Globus pallidus (tissue), 1 donor: Measurements from ENCODE around the gene AGK.
"Not testable (repeated sequence)": the region's sequence is repeated elsewhere in the genome, so short reads cannot be mapped to it uniquely, and the experiment has no call there.

Experiments used
- DNase-seq: peaks from one replicate; pipeline ENCODE4 v3.0.0-alpha.2; 2015; ENCODE audit warnings: low spot score

AGK gene

DNA sequence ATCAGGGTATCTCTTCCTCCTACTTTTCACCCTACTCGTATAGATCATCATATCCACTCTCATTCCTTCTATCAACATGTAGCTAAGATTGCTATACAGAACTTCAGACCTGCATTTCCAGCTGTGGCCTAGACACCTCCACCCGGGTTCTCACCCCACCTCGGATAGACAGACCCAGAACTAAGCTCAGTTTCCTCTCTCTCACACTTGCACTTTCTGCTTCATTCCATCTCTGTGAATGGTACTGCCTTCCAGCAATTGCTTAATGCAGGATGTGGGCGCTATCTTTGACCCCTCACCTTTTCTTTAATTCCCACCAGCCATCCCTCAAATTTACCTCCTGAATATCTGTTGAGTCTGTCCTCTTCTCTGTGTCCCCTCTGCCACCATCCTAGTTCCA lies 35.7 kb downstream of the AGK start:
- DNase-seq, result no peak

DNA sequence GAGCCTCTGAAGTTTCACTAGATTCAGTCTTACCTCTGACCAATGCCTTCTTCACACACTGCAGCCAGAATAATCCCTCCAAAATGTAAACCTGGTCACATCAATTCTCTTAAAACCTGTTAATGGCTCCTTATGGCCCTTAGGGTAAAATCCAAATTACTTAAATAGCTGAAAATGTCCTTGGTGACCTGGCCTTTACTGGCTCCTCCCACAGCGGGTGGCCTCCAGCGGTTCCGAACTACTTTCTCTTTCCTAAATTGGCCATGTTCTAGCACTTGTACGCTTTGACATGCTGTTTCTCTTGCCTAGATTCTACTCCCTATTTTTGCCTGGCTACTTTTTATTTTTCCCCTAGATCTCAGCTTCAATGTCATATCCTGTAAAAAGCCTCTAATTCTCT lies 36.1 kb downstream of the AGK start:
- no peak for DNase-seq

DNA sequence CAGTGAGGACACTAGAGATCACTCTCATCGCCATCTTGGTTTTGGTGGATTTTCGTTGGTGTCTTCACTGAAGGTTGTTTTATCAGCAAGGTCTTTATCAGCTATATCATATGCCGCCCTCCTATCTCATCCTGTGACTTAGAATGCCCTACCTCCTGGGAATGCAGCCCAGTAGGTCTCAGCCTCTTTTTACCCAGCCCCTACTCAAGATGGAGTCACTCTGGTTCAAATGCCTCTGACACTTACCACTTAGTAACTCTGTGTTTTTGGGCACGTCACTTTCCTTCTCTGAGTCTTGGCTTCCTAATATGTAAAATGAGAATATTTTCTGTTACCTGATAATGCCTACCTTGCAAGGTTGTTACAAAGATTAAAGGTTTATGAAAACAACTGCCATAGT lies 37.7 kb downstream of the AGK start:
- DNase-seq, result no peak

DNA sequence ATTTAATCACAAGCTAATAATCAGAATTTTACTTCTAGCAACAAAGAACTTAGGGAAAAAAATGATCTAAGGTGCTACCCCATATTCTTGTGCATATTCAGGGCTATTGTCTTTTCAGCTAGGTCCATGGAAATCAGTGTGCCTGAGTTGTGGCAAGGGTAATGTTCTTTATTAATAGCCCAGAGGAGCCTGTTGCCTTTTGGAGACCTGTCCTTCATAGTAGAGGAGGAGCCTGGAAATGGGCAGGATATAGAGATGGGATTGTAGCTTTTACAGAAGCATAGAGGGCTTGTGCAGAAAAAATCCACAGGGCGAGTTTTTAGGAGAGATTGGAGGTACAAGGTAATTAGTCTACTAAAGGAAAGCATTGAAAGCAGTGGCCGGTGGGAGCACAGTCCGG lies 38.9 kb downstream of the AGK start:
- no peak for DNase-seq

DNA sequence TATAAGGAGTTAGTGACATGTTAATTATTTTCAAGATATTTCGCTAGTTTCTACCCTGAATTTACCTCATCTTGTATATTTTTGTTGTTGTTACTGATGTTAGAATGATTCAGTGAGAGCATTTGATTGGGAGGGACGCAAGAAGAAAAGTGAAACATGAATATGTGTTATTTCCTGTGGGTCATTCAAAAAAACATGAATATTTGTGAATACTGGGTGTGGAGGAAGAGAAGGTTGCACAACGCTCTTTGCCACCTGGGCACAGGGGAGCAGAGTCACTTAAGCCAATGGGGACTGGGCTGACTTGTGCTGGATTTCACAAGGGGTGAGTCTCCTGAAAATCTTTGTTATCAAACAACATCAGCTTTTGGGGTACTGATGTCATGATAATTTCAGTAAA lies 39.5 kb downstream of the AGK start:
- DNase-seq, result no peak

DNA sequence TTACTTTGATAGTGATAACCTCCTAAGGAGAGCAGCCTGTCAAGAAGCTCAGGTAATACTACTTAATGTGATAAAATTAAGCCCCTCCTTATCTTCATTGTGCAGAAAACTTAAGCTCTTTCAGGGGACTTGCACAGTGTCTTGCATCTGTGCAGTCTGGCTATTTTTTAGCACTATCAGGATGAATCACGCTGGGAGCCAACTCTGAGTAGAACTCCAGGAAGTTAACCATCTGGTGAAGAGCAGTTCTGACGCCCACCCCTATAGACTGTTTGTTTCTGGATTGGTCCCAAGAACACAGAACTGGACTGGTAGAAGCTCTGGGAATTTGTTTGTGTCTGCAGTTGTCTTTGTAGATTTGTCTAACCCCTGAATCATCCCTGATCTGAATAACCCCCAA lies 41.9 kb downstream of the AGK start:
- DNase-seq, result no peak

DNA sequence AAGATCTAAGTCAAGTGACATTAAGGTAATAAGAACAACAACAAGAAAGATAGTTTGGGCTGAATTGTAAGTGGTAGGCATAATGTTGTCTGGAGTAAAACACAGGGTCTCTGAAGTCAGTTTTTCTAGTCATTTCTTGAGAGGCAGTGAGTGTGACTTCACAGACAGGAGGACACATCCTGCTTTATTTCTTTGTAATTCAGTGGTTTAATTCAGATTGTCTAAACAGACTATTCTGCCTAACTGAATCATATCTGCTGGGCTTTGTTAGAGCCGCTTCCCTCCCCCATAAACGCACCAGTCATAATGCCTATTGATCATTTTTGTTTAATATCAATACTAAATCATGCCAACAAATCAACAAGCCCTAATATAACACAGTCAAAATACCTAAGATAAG lies 46.8 kb downstream of the AGK start:
- DNase-seq, result no peak

DNA sequence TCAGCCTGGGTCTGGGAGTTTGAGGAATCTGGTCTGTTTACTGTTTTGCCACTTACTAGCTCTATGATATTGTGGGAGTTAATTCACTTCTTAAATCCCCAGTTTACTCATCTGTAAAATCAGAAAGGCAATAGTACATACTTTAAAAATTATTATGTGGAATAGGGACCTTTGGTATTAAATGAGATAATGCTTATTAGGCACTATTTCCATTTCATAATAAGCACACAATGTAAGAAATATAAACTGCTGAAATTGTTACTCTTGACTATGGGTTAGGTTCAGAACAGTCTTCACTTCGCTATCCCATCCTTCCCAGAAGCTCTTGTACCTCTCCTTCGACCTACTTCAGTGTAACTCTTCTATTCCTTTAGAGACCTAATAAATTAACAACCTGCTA lies 47.2 kb downstream of the AGK start:
- no peak for DNase-seq

DNA sequence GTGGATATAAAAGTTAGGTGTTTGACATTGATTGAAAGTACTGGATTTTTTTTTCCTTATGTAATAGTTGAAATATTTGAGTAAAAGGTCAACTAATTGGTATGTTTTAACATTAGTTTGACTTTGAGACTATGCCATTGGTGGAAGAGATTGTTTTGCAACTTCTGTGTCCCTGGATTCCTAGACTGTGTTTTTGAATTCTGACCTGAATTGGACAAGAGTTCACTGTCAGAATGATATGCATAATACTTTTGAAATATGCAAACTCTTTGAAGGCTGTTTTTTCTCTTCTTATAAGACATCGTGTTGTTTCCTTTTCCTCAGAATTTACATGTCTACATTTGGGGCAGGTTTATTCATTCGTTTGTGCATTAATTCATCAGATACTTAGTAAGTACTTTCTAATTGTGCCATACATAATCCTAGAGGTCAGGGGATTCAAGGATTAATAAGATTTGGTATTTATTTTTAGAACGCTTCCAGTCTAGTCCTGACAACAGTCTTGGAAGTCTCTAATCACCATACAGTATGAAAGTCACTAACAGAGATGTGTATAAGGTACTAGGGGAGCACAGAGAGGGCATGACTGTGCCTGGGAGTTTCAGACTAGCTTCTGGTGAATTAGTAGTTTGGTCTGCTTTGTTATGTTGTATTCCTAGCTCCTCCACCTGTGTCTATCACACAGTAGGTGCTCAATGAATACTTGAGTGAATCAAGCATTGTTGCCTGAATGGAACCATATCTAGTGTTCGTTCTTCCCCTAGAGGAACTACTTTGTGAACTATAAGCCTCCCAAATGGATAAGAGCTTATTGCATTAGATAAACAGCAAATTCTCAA lies 49.2 kb downstream of the AGK start:
- no peak for DNase-seq

DNA sequence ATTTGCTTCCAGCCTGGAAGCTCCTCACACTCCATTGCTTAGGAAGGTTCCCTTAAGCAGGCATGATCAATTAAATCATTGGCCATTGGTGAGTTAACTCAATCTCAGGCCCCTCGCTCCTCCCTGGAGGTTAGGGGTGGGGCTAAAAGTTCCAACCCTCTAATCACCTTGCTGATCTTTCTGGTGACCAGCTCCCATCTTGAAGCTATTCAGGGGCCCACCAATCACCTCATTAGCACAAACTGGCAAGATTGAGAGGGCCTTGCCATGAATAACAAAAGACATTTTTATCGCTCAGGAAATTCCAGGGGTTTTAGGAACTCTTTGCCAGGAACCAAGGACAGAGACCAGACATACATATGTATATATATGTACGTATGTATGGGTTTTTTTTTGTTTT lies 58.4 kb downstream of the AGK start:
- DNase-seq, result no peak

DNA sequence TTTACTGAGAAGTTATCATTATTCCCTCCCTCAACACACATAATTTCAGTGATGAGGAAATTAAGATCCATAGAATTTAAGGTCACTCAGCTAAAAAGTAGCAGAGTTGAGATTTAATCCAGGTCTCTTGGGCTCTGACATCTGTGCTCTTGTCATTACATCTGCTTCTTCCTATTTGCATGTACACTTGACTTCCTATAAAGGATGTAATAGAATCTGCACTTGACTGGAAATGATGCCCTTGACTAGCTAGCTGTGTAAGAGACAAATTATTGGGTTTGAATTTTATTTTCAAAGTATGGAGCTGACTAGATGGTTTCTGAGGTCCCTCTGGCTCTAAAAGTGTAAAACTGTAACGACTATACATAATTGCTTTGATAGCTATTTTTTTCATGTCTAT lies 59.5 kb downstream of the AGK start:
- no peak for DNase-seq

DNA sequence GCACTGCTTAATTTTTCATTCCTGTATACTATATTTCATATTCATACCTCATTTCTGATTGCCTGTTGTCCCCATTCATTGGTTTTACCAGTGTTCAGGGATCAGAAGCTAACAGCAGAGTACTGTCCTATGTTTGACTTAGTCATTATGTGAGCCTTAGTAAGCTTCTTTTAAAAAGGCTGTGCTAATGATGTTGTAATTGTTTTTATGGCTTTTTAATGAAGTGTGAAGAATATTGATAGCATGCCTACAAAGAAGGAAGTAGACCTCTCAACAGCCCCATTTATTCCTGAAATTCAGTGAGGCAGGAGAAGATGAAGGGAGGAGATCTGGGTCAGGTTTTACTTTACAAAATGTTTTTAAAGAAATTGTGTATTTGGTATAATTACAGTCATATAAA lies 61.7 kb downstream of the AGK start:
- no peak for DNase-seq

DNA sequence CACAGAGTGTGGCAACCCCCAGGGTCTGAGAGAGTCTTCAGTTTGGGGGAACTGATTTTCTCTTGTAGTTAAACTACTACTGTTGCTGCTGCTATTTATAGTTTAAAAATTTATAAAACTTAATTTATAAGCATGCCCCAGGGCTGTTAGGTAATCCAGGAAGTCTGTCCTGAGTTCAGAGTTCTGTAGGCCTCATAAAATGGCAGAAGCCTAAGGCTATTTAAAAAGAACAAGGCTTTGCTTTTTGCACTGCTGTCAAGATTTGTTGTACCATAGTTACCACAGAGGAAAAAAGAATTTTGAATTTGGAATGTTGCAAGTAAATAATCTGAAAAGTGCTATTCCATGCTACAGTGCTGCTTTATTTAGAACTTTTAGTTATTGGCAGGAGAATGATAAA lies 66.1 kb downstream of the AGK start:
- no peak for DNase-seq

DNA sequence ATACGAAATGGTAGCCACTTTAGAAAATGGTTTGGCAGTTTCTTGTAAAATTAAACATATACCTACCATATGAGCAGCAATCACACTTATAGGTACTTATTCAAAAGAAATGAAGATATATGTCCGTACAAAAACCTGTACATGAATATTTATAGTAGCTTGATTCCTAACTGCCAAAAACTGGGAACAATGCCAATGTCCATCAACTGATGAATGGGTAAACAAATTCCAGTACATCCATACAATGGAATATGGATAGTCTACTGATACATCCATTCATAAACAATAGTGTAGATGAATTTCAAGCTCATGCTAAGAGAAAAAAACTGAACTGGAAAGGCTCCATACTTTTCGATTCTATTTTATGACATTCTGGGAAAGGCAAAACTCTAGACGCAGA lies 68.5 kb downstream of the AGK start:
- DNase-seq, result no peak

DNA sequence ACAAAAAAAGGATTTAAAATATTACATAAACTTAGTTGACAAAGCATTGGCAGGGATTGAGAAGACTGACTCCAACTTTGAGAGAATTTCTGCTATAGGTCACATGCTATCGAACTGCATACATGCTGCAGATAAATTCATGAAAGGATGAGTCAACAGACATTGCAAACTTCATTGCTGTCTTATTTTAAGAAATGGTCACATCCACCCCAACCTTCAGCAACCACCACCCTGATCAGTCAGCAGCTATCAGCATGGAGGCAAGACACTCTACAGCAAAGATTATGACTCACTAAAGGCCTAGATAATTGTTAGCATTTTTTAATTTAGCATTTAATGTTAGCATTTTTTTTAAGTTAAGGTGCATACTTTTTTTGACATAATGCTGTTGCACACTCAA lies 73.6 kb downstream of the AGK start:
- no peak for DNase-seq

DNA sequence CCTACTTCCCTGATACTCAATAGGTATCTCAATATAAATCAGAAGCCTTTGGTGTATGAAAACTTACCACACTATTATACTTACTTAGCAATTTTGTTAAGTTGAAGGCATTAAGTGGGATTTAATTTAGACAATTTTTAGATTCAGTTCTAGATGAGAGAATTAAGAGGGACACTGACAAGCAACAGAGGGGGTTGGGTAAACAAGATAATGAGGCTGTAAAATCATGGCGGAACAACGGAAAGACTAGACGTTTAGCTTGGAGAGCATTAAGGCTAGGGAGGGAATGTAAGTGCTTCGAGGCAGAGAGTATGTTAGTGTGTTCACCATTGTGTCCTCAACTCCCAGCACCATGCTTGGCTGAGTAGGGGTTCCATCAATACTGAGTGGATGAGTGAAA lies 79.4 kb downstream of the AGK start:
- no peak for DNase-seq

DNA sequence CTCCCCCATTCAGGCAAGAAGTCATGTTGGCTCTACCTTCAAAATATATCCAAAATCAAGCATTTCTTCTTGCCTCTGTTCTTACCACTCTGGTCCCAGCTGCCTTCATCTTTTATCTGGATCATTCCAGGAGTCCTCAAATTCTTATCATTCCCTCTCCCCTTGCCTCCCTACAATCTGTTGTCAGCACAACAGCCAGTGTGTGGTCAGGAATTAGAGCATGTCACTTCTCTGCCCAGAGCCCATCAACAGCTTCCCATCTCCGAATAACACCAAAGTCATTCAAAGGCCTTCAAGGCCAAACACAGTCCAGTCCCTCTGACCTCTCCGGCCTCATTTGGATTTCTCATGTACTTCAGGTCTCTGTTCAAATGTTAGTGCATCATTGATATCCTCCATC lies 80.3 kb downstream of the AGK start:
- no peak for DNase-seq

DNA sequence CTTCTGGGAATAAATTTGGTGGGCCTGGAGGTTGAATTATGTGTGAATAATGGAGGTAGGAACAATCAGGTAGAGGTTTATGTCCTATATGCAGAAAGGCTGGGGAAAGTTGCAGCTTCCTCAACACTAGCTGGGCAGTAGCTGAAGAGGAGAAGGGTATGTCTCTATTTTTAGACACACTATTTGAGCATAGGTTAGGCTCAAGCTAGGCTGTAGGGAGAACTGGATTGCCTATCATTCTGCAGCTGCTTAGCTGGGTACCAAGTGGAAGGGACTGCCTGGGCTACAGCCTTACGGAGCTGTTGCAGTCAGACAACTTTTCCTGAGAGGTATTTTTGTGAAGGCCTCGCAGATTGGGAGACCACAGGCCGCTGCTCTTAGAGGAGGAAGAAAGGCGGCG lies 82.9 kb downstream of the AGK start:
- DNase-seq, result no peak

DNA sequence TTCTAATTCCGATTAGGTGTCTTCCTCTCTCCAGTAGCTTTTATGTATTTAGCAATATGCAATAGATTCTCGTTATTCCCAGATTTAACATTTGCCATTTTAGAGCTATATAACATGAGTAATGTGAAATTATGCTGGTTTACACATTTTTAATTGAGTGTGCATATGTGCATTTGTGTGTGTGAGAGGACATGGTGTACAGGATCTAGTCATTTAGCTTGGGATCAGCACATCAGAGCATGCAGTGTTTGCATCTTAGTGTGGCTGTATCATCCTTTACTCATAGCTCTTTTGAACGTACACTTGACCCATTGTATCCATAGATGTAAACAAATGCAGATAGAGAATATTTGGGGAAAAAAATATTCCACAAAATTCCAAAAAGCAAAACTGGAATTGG lies 84.8 kb downstream of the AGK start:
- no peak for DNase-seq

DNA sequence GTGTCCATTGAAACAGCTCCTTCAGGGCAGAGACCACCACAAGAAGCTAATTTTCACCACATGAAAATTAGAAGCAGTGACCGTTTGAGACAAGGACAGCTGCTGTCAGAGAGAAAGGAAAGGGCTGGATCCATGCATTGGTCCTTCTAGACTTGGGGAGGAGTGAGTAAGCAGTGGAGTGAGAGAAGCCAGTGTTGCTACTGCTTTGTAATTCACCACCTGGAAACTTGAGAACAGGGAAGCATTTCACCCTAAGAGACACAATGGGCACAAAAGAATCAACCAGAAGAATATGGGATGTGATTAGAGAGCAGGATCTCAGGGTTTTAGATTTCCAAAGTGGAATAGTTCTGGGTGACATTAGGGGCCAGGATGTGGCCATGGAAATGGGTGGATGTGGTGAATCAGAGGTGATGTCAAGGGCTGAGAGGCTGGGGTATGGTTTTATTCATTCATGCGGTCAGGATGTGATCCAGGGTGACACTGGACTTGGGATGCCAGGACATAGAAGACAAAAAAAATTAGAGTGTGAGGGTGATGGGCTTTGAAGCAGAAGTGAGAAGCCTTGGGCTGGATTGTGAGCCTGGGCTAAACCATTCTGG lies 89.1 kb downstream of the AGK start:
- no peak for DNase-seq

DNA sequence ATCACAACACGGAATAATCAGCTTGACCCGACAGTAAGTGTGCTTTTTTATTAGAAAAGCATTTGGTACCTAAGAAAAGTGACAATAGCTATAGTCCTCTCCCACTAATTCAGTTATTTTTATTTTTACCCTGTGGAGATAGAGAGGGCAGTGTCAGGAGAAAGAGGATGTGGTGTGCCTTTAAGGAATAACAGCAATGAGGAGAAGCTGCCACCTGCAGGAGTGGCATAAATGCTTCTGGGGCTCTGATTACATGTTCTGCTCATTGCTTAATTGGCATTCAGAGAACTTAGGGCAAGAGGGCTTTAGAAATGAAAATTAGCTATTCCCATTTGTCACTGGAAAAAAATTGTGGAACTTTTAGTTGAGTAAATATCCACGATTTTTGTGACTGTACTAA lies 90.7 kb downstream of the AGK start:
- DNase-seq, result no peak

DNA sequence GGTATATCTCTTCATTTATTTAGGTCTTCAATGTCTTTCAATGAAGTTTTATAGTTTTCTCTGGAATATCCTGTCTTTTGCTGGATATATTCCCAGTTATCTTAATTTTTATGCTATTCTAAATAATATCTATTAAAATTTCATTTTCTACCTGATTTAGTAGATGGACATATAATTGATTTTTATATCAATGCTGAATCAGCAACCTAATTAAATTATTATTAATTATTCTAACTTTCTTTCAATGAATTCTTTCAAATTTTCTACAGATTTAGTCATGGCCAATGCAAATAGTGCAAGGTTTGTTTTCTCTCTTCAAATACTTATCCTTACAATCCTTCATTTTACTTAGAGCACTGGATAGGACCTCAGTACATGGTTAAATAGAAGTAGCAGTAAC lies 94.0 kb downstream of the AGK start:
- no peak for DNase-seq

DNA sequence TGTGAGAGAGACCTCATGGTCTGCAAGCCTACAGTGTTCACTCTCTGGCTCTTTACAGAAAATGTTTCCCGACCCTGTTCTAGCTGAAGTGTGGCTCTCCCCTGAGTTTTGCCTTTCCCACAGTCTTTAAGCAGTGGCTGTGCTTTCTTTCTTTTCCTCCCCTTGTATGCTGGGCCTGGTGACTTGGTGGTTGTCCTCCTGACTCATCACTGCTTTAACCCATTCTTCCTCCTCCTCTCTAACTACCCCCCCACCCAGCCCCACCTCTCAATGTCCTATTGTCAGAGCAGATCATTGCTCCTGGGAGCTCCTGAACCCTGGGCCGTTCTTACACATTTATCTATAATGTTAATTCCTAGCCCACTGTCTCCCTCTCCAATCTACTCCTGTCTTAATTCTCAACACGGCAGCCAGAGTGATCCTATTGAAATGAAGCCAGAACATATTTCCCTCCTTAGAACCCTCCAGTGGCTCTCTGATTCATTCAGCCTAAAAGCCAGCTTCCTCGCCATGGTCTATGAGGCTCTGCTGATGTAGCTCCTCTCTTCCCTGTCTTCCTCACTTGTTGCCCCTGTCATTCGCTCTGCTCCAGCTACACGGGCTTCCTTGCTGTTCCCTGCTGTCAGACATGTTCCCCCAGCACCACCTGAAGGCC lies 95.7 kb downstream of the AGK start:
- DNase-seq, result no peak

DNA sequence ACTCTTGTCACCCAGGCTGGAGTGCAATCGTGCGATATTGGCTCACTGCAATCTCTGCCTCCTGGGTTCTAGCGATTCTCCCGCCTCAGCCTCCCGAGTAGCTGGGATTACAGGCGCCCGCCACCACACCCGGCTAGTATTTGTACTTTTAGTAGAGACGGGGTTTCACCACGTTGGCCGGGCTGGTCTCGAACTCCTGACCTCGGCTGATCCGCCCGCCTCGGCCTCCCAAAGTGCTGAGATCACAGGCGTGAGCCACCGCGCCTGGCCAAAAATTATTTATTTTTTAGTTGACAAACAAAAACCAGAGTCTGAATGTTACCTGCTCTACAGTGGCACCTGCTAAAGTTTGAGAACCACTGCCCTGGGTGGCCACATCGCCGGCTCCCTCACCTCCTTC lies 96.5 kb downstream of the AGK start:
- DNase-seq, result not testable (repeated sequence)
